Panc1 (cell line): ENCODE measurements around the gene GAR1.
"Not testable (repeated sequence)": the region's sequence is repeated elsewhere in the genome, so short reads cannot be mapped to it uniquely, and the experiment has no call there.

Experiments
- SIN3A ChIP-seq: IDR thresholded peaks from 2 replicates; pipeline ENCODE4 v1.6.1; 2012; ENCODE audit warnings: low read depth, mild to moderate bottlenecking, low read length, moderate library complexity, borderline replicate concordance; ENCODE audit not compliant: insufficient read depth
- TF ChIP-seq, protein P1 (sequence below): fragments of 450-650 bp; IDR thresholded peaks from 2 replicates; pipeline ENCODE4 v1.5.1; 2017; ENCODE audit warnings: mild to moderate bottlenecking
- TF ChIP-seq, protein P2 (sequence below), 2 experiments: IDR thresholded peaks; 2 replicates each; pipeline ENCODE4 v1.6.1; 2011 to 2012; ENCODE audit warnings: low read depth in 2 of 2, control low read depth in 1 of 2, low read length in 1 of 2, mild to moderate bottlenecking in 1 of 2, moderate library complexity in 1 of 2; ENCODE audit not compliant: insufficient read depth in 1 of 2

DNA sequence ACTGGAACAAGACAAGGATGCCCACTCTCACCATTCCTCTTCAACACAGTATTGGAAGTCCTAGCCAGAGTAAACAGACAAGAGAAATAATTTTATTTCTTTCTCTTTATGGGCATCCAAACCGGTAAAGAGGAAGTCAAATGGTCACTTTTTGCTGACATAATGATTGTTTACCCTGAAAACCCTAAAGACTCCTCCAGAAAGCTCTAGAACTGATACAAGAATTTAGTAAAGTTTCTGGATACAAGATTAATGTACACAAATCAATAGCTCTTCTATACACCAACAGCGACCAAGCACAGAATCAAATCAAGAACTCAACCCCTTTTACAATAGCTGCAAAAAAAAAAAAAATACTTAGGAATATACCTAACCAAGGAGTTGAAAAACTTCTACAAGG is 33.5 kb upstream of the GAR1 start:
- TF ChIP-seq, protein P1, sequence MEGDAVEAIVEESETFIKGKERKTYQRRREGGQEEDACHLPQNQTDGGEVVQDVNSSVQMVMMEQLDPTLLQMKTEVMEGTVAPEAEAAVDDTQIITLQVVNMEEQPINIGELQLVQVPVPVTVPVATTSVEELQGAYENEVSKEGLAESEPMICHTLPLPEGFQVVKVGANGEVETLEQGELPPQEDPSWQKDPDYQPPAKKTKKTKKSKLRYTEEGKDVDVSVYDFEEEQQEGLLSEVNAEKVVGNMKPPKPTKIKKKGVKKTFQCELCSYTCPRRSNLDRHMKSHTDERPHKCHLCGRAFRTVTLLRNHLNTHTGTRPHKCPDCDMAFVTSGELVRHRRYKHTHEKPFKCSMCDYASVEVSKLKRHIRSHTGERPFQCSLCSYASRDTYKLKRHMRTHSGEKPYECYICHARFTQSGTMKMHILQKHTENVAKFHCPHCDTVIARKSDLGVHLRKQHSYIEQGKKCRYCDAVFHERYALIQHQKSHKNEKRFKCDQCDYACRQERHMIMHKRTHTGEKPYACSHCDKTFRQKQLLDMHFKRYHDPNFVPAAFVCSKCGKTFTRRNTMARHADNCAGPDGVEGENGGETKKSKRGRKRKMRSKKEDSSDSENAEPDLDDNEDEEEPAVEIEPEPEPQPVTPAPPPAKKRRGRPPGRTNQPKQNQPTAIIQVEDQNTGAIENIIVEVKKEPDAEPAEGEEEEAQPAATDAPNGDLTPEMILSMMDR = not testable (repeated sequence)
- TF ChIP-seq SIN3A = not testable (repeated sequence)
- TF ChIP-seq, protein P2, sequence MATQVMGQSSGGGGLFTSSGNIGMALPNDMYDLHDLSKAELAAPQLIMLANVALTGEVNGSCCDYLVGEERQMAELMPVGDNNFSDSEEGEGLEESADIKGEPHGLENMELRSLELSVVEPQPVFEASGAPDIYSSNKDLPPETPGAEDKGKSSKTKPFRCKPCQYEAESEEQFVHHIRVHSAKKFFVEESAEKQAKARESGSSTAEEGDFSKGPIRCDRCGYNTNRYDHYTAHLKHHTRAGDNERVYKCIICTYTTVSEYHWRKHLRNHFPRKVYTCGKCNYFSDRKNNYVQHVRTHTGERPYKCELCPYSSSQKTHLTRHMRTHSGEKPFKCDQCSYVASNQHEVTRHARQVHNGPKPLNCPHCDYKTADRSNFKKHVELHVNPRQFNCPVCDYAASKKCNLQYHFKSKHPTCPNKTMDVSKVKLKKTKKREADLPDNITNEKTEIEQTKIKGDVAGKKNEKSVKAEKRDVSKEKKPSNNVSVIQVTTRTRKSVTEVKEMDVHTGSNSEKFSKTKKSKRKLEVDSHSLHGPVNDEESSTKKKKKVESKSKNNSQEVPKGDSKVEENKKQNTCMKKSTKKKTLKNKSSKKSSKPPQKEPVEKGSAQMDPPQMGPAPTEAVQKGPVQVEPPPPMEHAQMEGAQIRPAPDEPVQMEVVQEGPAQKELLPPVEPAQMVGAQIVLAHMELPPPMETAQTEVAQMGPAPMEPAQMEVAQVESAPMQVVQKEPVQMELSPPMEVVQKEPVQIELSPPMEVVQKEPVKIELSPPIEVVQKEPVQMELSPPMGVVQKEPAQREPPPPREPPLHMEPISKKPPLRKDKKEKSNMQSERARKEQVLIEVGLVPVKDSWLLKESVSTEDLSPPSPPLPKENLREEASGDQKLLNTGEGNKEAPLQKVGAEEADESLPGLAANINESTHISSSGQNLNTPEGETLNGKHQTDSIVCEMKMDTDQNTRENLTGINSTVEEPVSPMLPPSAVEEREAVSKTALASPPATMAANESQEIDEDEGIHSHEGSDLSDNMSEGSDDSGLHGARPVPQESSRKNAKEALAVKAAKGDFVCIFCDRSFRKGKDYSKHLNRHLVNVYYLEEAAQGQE (IDR thresholded peaks at IDR 0.05; ENCODE audit: insufficient read depth in 1 of 2, low read depth in 2 of 2, low read length in 1 of 2) = not testable (repeated sequence)
